GM19397 (cell line): ENCODE results near the gene PLEKHA1.

ENCODE experiments used
- ATAC-seq: cut with Tn5 transposase; IDR thresholded peaks from one replicate; pipeline ENCODE4 v1.9.1; 2021; ENCODE audit warnings: mild to moderate bottlenecking, moderate library complexity; ENCODE audit not compliant: unreplicated experiment

Gene PLEKHA1

GRCh38 chr10:122374237-122374858 is at the start of gene PLEKHA1:
PLEKHA1 (plus strand) TSS chr10:122374708; CDS start chr10:122393201, 18,493 bp downstream.
- peak; percentile 91 for ATAC-seq

GRCh38 chr10:122325235-122325634 is 49.3 kb upstream of the PLEKHA1 start:
- ATAC-seq: no peak

GRCh38 chr10:122326385-122326784 is 48.1 kb upstream of the PLEKHA1 start:
- ATAC-seq: no peak

DNA sequence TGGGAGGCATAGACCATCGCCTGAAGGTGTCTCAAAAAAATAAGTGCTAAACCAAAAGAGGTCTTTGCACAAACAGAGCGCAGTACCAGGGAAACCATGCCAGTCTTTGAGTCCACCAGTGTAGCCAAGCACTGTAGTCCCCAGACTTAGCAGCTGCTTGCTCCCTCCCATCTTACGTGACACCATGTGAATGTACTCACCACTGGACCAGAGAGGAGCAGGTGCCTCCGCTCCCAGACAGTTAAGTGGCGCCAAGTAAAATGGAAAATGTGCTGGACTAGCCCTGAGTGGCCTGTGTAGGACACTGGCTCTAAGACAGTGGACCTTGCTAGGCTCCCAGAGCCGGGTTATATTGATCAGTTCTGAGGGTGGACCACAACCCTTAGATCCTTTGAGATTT is 47.7 kb upstream of the PLEKHA1 start:
- ATAC-seq: no peak

DNA sequence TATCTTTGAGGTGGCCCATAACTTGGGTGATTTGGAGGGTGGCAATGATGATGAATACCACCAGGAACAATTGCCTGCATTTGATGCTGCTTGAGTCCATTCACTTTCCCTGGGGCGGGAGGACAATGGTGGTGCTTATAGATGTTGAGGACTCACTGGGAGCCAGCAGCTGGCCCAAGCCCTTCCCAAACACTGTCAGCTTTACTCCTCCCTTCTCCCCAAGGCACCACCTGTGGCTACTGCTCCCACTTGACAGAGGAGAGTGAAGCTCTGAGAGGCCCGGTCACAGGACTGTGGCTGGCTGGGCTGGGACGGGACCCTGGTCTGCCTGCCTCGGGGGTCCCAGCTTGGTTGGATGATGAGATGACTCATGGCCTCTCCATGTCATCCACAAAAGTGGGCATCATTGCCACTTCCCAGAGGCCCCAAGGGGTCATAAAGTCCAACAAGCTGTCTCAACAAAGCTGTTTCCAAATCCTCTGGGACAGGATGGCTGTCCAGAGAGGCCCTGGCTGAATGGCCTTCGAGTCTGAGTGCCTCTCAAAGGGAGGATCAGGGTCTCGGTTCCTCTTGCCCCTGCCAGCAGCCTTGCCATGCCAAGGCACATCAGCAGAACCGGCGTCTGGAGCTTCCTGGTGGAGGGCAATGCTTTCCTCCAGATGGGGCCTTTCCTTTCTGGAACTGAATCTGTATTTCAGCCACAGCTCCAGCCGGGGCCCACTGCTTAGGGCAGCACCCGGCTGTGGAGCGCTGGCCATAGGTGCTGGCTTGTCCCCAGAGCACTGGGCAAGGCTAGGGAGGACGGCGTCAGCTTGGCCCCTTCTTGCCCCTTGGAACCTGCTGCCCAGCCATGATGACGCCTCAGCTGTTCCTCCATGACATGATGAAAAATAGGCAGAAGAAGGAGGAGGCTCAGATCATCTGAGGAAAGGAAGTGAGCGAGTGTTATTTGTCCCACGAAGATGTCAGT is 47.0 kb upstream of the PLEKHA1 start:
- no peak for ATAC-seq

GRCh38 chr10:122328676-122329075 is 45.8 kb upstream of the PLEKHA1 start:
- no peak for ATAC-seq

DNA sequence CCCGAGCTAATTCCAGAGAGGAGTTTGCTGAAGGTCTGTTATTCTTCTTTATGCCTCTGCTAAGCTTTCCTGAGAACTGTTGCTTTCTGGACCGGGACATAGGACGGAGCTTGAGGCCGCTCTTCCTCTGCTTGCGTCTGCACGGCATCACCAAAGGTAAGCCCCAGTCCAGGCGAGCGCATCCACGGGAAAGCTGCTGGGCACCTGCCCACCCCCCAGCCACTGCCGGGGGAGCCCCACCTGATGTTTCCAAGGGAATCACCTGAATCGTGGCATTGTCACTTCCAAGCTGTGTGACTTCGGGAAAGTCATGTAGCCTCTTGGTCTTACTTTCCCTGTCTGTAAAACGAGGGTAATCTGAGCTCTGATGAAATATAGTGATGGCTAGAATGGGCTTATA is 45.1 kb upstream of the PLEKHA1 start:
- no peak for ATAC-seq

- no peak for ATAC-seq
Measured at GRCh38 chr10:122331100-122331499, 43.4 kb upstream of the PLEKHA1 start.

DNA sequence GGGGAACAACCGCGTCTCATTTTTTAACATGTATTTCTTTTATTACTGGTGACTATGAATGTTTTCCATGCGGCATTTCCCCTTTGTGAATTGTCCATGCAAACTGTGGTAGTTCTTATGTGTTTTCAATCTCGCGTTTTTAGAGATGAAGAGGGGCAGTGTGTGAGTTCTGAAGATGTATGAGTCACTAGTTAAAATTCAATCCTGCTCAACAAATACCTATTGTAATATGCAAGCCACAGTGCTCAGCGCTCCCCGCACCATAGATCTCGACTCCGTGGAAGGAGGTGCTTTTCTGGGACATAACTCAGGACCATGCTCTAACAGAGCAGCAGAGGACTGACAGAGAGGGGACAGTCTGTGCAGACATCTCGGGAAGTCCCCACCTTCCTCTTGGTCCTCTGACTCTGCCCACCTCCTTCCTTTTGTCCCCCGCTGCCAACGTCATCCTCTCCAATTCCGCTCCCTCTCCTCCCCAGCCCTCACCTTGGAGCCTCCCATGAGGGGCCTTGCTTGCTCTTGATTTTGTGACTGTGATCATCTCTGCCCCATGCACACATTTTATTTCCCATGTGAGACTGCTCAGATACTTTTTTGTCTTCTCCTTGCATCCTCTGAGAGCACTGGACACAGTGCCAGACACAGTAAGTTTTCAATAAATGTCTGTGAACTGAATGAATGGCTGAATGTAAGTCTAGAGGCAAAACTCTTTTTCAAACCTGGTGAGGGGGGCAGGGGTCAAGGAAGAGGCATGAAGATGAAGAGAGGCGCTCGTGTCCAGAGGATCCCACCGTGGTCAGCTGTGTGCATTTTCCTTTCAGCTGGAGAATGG is 42.7 kb upstream of the PLEKHA1 start:
- ATAC-seq: no peak

GRCh38 chr10:122333037-122333436 is 41.5 kb upstream of the PLEKHA1 start:
- no peak for ATAC-seq

GRCh38 chr10:122336332-122336731 is 38.2 kb upstream of the PLEKHA1 start:
- no peak for ATAC-seq

- no peak for ATAC-seq
Measured at GRCh38 chr10:122336961-122337360, 37.5 kb upstream of the PLEKHA1 start.

DNA sequence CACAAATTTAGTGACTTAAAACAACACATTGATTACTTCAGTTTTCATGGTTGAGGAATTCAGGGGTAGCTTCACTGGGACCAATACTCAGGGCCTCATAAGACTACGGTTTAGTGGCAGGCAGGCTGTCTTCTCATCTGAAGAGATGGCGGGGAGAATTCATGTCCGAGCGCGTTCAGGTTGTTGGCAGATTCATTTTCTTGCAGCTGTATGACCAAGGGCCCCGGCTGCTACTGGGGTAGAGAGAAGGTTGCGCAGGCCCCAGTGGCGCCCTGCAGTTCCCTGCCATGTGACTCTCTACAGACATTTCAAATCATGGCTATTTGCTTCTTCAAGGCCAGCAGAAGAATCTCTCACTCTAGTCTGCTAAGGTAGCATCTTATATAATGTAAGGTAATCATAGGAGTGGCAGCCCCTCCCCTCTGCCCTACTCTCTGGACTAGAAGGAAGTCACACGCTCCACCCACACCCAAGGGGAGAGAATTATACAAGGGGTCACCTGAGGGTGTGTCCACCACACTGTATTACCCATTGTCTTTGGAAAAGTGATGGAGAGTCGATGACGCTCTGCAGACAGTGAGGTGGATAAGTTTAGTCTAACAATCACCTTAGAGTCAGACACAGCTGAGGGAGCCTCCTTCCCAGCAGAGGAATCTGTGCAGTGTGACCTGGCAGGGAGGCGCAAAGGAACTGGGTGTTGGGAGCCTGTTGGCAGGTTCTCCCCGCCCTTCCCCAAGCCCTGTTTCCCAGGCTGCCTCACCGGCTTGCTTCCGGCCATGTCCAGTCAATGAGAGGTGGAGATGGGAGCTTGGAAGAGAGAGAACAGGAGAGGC is 35.7 kb upstream of the PLEKHA1 start:
- ATAC-seq: no peak

DNA sequence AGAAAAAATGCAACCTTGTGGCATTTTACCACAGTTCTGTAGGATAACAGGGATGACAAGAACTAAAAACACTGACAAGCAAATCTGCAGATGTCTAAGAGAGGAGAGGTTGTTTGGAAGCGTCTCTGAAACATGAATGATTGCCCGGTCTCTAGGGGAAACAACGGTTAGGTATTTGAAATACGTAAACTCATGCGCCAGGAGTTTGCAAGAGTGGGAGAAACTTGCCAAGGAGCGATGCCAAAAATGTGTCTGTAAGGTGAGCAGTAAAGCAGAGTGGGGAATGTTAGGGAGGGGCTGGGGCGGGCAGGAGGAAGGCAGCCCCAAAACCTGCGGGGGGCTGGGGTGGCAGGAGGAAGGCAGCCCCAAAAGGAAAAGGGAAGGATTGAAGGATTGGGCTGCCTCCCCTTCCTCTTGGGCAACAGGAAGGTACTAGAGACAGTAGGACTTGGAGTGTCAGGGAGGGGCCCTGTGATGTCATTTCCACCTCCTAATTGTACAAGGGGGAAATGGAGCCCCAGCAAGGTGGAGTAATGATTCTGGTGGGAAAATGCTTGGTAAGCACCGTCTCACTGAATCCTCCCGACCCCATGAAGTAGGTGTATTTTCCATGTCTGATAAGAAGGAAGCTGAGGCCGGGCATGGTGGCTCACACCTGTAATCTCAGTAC is 33.2 kb upstream of the PLEKHA1 start:
- no peak for ATAC-seq

DNA sequence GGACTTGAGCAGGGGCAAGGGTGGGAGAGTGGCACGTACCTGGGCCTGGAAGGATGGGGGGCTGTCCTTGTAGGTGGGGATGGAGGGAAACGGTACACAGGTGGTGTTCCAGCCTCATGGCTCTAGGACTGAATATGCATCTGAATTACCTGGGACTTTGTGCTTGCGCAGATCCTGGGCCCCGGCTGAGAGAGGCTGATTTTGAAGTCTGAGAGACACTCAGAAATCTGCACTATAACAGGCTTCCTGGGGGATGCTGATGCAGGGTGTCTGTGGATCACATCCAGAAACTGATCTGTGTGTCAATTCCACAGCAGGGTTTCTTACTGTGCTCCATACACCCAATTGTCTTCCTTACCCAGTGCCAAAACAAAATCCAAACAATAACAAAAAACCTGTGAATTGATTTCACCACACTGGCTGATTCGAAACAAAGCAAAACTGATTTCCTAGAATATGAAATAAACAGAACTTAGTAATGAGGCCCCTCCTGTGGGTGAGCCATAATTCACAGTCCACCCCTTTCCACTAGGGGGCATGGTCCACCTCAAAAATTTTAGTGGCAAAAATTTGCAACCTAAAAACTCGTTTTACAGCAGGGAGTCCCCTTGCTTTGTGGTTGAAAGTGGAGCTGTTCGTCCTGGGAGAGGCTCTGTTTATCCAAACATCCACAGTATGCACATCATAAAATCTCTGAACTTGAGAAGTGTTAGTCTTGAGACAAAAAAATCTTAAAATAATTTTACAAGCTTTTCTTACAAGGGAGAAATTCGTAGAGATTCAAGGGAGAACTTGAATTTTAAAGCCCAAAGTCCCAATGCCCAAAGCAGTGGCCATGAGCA is 32.0 kb upstream of the PLEKHA1 start:
- no peak for ATAC-seq

DNA sequence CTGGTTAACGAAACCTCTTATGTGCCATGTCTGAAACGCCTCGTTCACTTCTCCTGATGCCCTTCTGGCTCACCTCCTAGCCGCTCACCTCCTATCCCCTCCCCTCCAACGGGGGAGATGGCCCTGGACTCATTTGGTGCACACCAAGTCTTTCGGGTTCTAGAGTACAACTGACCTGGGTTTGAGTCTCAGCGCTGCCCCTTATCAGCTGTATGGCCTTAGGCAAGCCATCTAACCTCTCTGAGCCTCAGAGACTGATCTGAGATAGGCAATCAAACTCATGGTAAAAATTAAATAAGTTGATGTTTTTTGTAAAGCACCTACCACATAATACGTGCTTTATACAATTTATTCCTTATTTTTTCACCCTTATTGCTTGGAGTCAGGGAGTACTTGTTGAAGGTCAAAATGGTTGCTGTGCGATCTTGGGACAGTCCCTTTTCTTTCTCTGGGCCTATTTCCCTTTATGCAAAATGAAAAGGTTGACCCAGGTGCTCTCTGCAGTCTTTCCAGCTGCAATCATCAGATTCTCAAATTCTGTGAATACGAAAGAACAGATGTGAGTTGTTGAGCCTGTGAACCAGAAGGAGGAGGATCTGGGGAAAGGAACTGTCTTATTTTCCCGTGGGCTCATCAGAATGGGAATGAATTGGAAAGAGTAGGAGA is 31.2 kb upstream of the PLEKHA1 start:
- no peak for ATAC-seq

DNA sequence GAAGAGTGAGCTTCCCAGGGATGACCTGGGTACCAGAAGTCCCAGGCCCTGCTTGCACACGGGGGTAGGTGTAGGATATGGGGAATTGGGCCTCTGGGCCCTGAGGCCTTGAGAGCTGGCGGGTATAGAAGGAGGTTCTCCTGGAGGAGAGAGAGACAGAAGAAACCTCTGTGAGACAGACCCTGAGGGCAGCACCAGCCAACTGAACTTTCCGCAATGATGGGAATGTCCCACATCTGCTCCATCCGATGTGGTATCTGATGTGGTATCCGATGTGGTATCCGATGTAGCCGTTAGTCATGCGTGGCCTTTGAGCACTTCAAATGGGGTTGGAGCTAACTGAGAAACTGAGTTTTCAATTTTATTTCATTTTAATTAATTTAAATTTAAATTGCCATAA is 30.6 kb upstream of the PLEKHA1 start:
- ATAC-seq: no peak

GRCh38 chr10:122344741-122345258 is 29.7 kb upstream of the PLEKHA1 start:
- ATAC-seq: no peak
